Brain microvascular endothelial cell (primary cell): ENCODE results near the gene CDH23.

Experiments
- DNase-seq: peaks from one replicate; pipeline ENCODE4 v3.0.0-alpha.2; 2020
- H3K27ac ChIP-seq: fragments of 250-450 bp; sonication (Bioruptor Pico); 2 replicates; pipeline ENCODE4 v1.5.1; 2020; ENCODE audit warnings: mild to moderate bottlenecking, moderate library complexity
- H3K27me3 ChIP-seq: fragments of 250-450 bp; sonication (Bioruptor Pico); replicated peaks from 2 replicates; pipeline ENCODE4 v1.5.1; 2020; ENCODE audit warnings: mild to moderate bottlenecking
- H3K36me3 ChIP-seq: fragments of 250-450 bp; sonication (Bioruptor Pico); replicated peaks from 2 replicates; pipeline ENCODE4 v1.5.1; 2020; ENCODE audit warnings: mild to moderate bottlenecking
- H3K4me3 ChIP-seq: 2 replicates; pipeline ENCODE4 v1.5.1; 2011; ENCODE audit warnings: low read depth, mild to moderate bottlenecking, control low read depth, low read length, moderate library complexity
- in situ Hi-C: cut with HindIII; loops from 2 replicates; pipeline ENCODE4 v1.10.0; 2017; ENCODE audit warnings: low sequenced_read_pairs, low pct_ligation_motif_present
- TF ChIP-seq, protein P1 (sequence below): IDR thresholded peaks from 2 replicates; pipeline ENCODE4 v1.5.1; 2011; ENCODE audit warnings: low read depth, mild to moderate bottlenecking, moderate library complexity, low read length, control low read depth, inconsistent platforms; ENCODE audit errors: missing control alignments

CDH23 gene

GRCh38 chr10:71814922-71815411 lies 418.2 kb downstream of the CDH23 start:
- Histone ChIP-seq H3K36me3 (peaks cover 59% of the 10 kb centered on the region), H3K4me3 (no peak overlapping the region), H3K27ac (no peak overlapping the region), H3K27me3 (no peaks in the 10 kb centered on the region)
- TF ChIP-seq, protein P1, sequence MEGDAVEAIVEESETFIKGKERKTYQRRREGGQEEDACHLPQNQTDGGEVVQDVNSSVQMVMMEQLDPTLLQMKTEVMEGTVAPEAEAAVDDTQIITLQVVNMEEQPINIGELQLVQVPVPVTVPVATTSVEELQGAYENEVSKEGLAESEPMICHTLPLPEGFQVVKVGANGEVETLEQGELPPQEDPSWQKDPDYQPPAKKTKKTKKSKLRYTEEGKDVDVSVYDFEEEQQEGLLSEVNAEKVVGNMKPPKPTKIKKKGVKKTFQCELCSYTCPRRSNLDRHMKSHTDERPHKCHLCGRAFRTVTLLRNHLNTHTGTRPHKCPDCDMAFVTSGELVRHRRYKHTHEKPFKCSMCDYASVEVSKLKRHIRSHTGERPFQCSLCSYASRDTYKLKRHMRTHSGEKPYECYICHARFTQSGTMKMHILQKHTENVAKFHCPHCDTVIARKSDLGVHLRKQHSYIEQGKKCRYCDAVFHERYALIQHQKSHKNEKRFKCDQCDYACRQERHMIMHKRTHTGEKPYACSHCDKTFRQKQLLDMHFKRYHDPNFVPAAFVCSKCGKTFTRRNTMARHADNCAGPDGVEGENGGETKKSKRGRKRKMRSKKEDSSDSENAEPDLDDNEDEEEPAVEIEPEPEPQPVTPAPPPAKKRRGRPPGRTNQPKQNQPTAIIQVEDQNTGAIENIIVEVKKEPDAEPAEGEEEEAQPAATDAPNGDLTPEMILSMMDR = peak; percentile 25
- in situ Hi-C loops = no loop called here
- no peak for DNase-seq

DNA sequence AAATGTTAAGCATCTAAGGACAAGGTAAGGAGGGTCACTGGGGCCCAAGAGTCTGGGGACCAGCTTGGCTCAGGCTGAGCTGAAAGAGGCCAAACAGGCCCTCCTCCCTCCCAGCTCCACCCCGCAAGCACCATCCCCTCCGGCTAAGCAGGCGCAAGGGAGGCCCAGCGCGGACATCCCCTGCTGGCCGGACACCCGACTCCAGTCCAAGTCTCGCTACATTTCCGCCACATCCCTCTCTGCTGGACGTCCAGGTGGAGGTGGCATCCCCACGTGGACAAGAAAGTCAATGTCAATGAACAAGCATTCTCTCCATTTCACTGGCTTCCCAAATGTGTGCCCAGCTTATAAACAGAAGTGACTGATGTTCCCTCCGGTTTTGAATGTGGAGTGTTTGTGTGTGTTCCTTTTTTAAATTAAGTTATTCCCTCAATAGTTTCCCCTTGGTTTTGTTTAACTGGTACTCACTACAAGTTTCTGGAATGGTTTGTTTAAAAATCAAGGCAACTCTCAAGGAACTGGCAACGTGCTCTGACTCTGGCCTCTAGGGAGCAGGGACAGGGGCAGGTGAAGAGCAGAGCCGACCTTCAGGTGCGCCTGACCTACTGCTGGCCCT lies 418.9 kb downstream of the CDH23 start:
- in situ Hi-C loops = no loop called here
- no peak overlapping the region for H3K27ac ChIP-seq
- no peak for DNase-seq
- H3K27me3 ChIP-seq = no peaks in the 10 kb centered on the region
- H3K36me3 ChIP-seq = peaks cover 64% of the 10 kb centered on the region
- TF ChIP-seq, protein P1 = no peak
- no peak overlapping the region for H3K4me3 ChIP-seq

GRCh38 chr10:71816421-71816851 lies 419.7 kb downstream of the CDH23 start:
- in situ Hi-C loops = no loop called here
- DNase-seq = no peak
- H3K4me3 ChIP-seq = no peak overlapping the region
- TF ChIP-seq, protein P1 = no peak
- no peak overlapping the region for H3K27ac ChIP-seq
- no peaks in the 10 kb centered on the region for H3K27me3 ChIP-seq
- peaks cover 72% of the 10 kb centered on the region for H3K36me3 ChIP-seq

GRCh38 chr10:71816936-71817618 lies 420.4 kb downstream of the CDH23 start:
- TF ChIP-seq, protein P1 = no peak
- Histone ChIP-seq H3K27ac (no peak overlapping the region), H3K4me3 (no peak overlapping the region), H3K36me3 (peaks cover 79% of the 10 kb centered on the region), H3K27me3 (no peaks in the 10 kb centered on the region)
- no peak for DNase-seq
- in situ Hi-C loops = no loop called here

DNA sequence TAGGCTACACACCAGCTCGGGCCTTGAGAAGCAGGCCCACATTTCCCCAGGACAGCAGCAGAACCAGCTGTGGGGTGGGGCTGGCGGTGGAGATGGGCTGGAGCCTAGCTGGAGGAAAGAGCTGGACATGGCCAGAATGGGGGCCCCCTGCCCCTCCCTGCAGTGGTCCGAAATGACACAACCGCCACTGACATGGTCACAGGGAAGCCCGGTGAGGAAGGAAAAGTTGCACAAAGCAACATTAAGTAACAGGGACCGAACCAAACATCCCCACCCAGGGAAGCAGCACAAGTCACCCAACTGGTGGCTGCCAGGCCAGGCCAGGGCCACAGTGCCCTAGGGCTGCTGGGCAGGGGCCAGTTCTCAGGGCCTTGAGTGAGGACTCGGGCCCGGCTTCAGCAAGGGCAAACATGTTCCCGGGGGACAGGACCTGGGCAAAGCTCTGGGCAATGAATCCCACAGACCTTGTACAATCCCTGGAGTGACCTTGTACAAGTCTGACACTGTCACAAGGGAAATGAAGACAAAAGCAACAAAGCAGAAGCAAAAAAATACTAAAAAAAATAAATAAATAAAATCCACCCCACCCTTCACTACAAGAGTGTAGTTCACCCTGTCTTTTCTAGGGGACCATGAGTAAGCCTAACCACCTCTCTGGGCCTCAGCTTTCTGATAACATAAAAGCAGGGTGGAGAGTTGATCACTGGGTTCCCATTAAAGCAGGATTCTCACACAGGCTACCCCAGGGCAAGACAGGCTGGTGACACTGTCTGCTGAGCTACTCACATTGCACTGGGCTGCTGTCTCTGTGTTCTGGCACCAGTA lies 421.3 kb downstream of the CDH23 start:
- Histone ChIP-seq H3K36me3 (peaks cover 78% of the 10 kb centered on the region), H3K27ac (no peak overlapping the region), H3K27me3 (no peaks in the 10 kb centered on the region), H3K4me3 (no peak overlapping the region)
- no peak for DNase-seq
- TF ChIP-seq, protein P1 = no peak
- in situ Hi-C loops = no loop called here
